Activated T-cell treated with anti-CD3 and anti-CD28 coated beads, Interleukin-2, amount 50 U/mL, for 4 hours (primary cell): ENCODE measurements around the gene PHEX. TPM values are rescaled to one million over a fixed set of nuclear protein-coding genes. Genes with fewer than 3 reads are reported as not detected.

Experiments
- ATAC-seq, 2 donors: fragments of 200-7000 bp; cut with Tn5 transposase; one replicate each; pipeline ENCODE4 v1.10.0; 2021
- DNase-seq: peaks from one replicate; pipeline ENCODE4 v3.0.0-alpha.2; 2020
- H3K27me3 Mint-ChIP-seq: one replicate; pipeline ENCODE4 v1.8.0; 2021; ENCODE audit warnings: low read depth, mixed read lengths
- H3K36me3 Mint-ChIP-seq: one replicate; pipeline ENCODE4 v1.8.0; 2022; ENCODE audit warnings: mixed read lengths; ENCODE audit not compliant: insufficient read depth
- H3K4me1 Mint-ChIP-seq: one replicate; pipeline ENCODE4 v1.8.0; 2021; ENCODE audit warnings: low read depth, mixed read lengths
- H3K4me3 Mint-ChIP-seq: one replicate; pipeline ENCODE4 v1.8.0; 2021; ENCODE audit warnings: mild to moderate bottlenecking, moderate library complexity, mixed read lengths
- H3K9me3 Mint-ChIP-seq: one replicate; pipeline ENCODE4 v1.8.0; 2021; ENCODE audit warnings: mixed read lengths
- total RNA-seq, 3 donors: library from RNA; stranded (reverse); gene quantifications; one replicate each; pipeline ENCODE4 v1.2.1, GENCODE V29; 2021

PHEX gene
- total RNA-seq, 3 donors from 2014 or later = 3.0 to 8.0 (median 4.7) TPM

GRCh38 chrX:22059775-22060174 is 27.6 kb downstream of the PHEX start:
- H3K4me3 Mint-ChIP-seq = no peak overlapping the region
- no peak for DNase-seq
- H3K4me1 Mint-ChIP-seq = peaks cover 49% of the 10 kb centered on the region
- peaks cover 5% of the 10 kb centered on the region for H3K9me3 Mint-ChIP-seq
- ATAC-seq = no peak
- H3K27me3 Mint-ChIP-seq = no peaks in the 10 kb centered on the region
- no peaks in the 10 kb centered on the region for H3K36me3 Mint-ChIP-seq

DNA sequence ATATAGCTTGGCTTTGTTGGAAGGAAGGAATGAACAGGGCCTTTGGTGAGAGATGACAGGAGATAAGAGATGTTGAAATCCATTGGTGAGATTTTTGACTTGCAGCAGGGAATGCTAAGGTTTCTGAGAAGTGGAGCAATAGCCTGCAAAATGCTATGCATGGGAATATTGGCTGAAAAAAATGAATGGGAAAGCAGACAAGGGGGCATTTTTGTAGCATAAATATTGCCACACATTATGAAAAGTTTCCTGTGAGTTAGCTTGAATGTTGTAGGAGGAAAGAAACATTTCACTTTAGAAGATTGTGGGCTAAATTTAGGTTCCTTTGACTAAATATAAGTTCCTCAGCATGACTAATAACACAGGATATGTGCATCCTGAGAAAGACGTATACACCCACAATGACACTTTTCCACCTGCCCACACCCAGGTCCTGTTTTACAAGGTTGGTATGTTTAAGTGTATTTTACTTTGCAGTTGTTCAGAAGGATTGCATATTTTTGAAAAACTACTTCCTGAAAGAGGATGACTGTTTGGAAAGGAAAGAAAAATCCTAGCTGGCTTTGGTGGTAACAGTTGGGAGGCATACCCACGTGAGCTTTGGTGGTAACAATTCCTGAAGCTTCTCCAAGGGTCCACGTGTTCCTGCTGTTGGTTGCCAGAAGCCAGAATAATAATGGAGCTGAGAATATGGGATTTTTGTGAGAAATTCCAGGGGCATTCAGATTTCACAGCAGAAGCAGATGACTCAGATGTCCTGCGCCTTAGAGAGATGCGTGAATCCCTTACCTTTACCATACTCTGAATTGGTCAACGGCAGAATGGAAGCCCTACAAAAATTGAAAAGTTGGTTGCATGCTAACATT is 28.5 kb downstream of the PHEX start:
- Mint-ChIP-seq H3K36me3 (no peaks in the 10 kb centered on the region), H3K9me3 (peaks cover 5% of the 10 kb centered on the region), H3K4me1 (peaks cover 49% of the 10 kb centered on the region), H3K4me3 (peak overlapping the region; percentile 48), H3K27me3 (no peaks in the 10 kb centered on the region)
- DNase-seq (no peak), ATAC-seq (peak; percentile 86 to 87)

DNA sequence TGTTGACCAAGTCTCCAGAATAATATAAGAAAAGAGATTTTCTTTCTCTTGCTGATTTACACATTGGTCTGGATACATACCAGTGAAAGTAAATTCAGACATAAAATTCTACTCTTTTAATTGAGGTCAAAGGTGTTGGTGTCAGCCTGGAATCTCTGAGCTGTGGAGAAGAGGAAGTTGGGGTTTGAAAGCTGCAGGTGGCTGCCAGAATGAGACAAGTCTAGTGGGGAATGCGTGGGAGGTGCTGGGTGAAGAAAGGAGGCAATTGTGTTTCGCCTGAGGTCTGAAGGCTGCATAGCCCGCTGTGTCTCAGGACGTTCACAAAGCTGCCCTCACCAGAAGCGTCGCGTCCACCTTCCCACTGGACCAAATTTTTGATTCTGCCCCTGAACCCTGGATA is 31.2 kb downstream of the PHEX start:
- peaks cover 47% of the 10 kb centered on the region for H3K4me1 Mint-ChIP-seq
- ATAC-seq (peak; percentile 37 to 38), DNase-seq (peak; percentile 9)
- H3K9me3 Mint-ChIP-seq = peaks cover 5% of the 10 kb centered on the region
- H3K4me3 Mint-ChIP-seq = peak overlapping the region; percentile 9
- H3K27me3 Mint-ChIP-seq = no peaks in the 10 kb centered on the region
- no peaks in the 10 kb centered on the region for H3K36me3 Mint-ChIP-seq

DNA sequence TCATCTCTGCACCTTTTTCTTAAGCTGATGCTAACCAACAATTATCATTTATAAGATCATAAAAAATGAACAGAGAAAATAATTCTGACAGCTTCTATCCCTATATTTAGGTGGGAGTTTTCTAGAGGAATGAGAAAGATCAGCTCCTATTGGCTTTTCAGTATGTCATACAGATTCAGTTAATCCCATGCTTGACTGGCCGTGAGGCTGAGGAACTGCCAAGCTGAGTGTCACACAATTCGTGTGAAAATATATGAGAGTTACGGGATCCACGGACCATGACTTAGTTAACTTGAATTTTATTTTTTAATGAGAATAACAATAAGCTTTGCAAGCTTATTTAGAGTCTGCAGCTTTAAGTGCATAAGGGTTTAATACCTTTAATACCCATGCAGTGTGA is 37.5 kb downstream of the PHEX start:
- Mint-ChIP-seq H3K36me3 (no peaks in the 10 kb centered on the region), H3K27me3 (no peaks in the 10 kb centered on the region), H3K4me3 (no peak overlapping the region), H3K9me3 (no peaks in the 10 kb centered on the region), H3K4me1 (peaks cover 7% of the 10 kb centered on the region)
- DNase-seq (no peak), ATAC-seq (no peak)

- H3K9me3 Mint-ChIP-seq = no peaks in the 10 kb centered on the region
- ATAC-seq (no peak), DNase-seq (no peak)
- H3K4me3 Mint-ChIP-seq = no peak overlapping the region
- no peaks in the 10 kb centered on the region for H3K36me3 Mint-ChIP-seq
- no peaks in the 10 kb centered on the region for H3K4me1 Mint-ChIP-seq
- no peaks in the 10 kb centered on the region for H3K27me3 Mint-ChIP-seq
These were observed 41.8 kb downstream of the PHEX start for GRCh38 chrX:22073928-22074327.

DNA sequence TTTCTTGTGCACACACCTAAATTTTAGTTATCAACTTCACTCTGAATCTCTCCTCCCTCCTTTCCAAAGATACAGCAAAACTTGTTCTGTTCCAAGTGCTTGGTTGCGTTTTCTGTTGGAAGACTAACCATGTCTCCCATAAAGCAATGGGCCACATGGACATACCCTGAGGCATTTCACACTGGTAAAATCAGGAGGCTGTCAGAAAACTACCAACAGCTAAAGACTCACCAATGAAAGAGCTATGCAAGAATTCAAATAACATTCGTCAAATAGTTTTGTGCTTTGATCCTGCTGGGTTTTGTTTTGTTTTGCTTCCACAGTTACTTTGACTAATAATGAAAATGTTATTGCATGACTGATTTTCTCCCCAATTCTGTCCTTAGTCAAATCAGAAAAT is 46.0 kb downstream of the PHEX start:
- Mint-ChIP-seq H3K27me3 (no peaks in the 10 kb centered on the region), H3K36me3 (no peaks in the 10 kb centered on the region), H3K4me3 (no peak overlapping the region), H3K9me3 (no peaks in the 10 kb centered on the region), H3K4me1 (no peaks in the 10 kb centered on the region)
- DNase-seq (no peak), ATAC-seq (no peak)

DNA sequence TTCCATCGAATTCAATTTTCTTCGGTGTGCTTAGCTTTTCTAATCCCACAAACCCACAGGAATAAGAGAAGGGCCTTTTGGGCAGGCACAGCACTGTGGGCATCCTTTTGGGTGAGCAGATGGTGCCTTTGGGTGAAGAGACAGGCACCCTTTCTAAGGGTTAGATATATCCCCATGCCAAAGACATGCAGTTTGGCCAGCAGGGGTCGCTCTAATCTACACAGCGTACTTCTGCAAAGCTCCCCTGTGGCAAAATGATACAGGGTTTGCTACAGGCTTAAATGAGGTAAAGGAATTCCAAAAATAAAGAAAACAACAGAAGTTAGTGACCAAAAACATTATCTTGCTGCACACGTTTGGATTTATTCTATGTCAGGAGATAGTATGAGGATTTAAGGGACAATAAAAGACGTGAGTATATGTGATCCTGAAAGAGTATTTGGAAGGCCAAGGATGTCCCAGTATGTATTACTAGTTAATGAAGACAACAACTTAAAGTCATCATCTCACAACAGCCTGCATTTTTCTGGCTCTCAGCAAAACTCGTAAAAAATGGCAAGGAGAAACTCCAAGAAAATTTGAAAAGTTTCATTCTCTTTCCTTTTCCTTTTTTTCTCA is 49.5 kb downstream of the PHEX start:
- no peaks in the 10 kb centered on the region for H3K9me3 Mint-ChIP-seq
- H3K36me3 Mint-ChIP-seq = no peaks in the 10 kb centered on the region
- peak; percentile 37 for DNase-seq
- ATAC-seq = peak in 1 of 2 donors; percentile 38
- no peaks in the 10 kb centered on the region for H3K27me3 Mint-ChIP-seq
- H3K4me3 Mint-ChIP-seq = no peak overlapping the region
- H3K4me1 Mint-ChIP-seq = no peaks in the 10 kb centered on the region

GRCh38 chrX:22086003-22086402 is 53.9 kb downstream of the PHEX start:
- peaks cover 1% of the 10 kb centered on the region for H3K36me3 Mint-ChIP-seq
- ATAC-seq = no peak
- H3K4me3 Mint-ChIP-seq = no peak overlapping the region
- peaks cover 14% of the 10 kb centered on the region for H3K4me1 Mint-ChIP-seq
- DNase-seq = no peak
- H3K9me3 Mint-ChIP-seq = no peaks in the 10 kb centered on the region
- H3K27me3 Mint-ChIP-seq = no peaks in the 10 kb centered on the region

GRCh38 chrX:22087011-22087557 is 55.0 kb downstream of the PHEX start:
- DNase-seq = no peak
- H3K36me3 Mint-ChIP-seq = peaks cover 6% of the 10 kb centered on the region
- no peaks in the 10 kb centered on the region for H3K27me3 Mint-ChIP-seq
- H3K9me3 Mint-ChIP-seq = no peaks in the 10 kb centered on the region
- peaks cover 18% of the 10 kb centered on the region for H3K4me1 Mint-ChIP-seq
- no peak overlapping the region for H3K4me3 Mint-ChIP-seq
- ATAC-seq = no peak

- peaks cover 18% of the 10 kb centered on the region for H3K4me1 Mint-ChIP-seq
- peak overlapping the region; percentile 21 for H3K4me3 Mint-ChIP-seq
- no peaks in the 10 kb centered on the region for H3K27me3 Mint-ChIP-seq
- DNase-seq (no peak), ATAC-seq (peak in 1 of 2 donors; percentile 54)
- no peaks in the 10 kb centered on the region for H3K9me3 Mint-ChIP-seq
- H3K36me3 Mint-ChIP-seq = peaks cover 6% of the 10 kb centered on the region
These were observed 56.2 kb downstream of the PHEX start for GRCh38 chrX:22088326-22088725.

DNA sequence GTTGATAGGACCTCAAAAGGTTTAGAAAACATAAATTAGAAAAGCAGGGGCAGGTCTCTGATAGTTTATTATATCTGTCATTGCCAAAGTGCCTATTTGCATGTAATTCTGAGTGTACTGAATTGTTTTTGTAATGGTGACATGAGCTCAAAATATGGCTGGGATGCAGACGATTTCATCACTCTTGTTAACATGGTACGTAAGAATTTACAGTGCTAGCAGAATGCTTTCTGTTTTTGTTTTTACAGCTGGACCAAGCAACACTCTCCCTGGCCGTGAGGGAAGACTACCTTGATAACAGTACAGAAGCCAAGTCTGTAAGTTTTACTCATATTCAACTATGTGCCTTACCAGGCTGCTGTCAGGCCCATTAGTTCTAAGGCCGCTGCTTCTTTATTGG is 58.1 kb downstream of the PHEX start:
- Mint-ChIP-seq H3K36me3 (peaks cover 6% of the 10 kb centered on the region), H3K9me3 (no peaks in the 10 kb centered on the region), H3K4me3 (peak overlapping the region; percentile 73), H3K27me3 (no peaks in the 10 kb centered on the region), H3K4me1 (peaks cover 18% of the 10 kb centered on the region)
- ATAC-seq (no peak), DNase-seq (no peak)

DNA sequence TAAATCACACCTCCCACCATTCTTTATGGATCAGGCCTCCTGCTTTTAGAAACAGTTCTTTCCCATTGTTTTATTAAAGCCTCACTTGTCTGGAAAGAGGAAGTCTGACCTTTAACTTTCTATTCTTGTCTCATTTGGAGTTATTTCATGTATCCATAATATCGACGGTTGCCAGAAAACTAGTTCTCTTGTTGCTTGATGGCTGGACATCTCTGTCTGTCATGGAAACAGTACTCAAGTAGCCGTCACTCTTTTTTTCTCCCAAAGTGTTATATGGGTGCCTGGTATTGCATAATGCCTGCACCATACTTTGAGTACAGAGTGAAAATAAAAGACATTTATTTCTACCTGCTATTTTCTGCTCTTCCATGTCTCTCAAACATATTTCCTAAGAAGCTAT is 61.4 kb downstream of the PHEX start:
- DNase-seq = no peak
- Mint-ChIP-seq H3K27me3 (no peaks in the 10 kb centered on the region), H3K36me3 (peaks cover 5% of the 10 kb centered on the region), H3K4me1 (peaks cover 8% of the 10 kb centered on the region), H3K9me3 (no peaks in the 10 kb centered on the region), H3K4me3 (no peak overlapping the region)
- ATAC-seq = no peak

- Mint-ChIP-seq H3K4me1 (peaks cover 4% of the 10 kb centered on the region), H3K36me3 (peaks cover 5% of the 10 kb centered on the region), H3K27me3 (no peaks in the 10 kb centered on the region), H3K9me3 (no peaks in the 10 kb centered on the region), H3K4me3 (no peak overlapping the region)
- no peak for DNase-seq
- ATAC-seq = no peak
These were observed 63.2 kb downstream of the PHEX start for GRCh38 chrX:22095286-22095685.

GRCh38 chrX:22095856-22096255 is 63.7 kb downstream of the PHEX start:
- Mint-ChIP-seq H3K36me3 (peaks cover 5% of the 10 kb centered on the region), H3K4me3 (no peak overlapping the region), H3K4me1 (peaks cover 4% of the 10 kb centered on the region), H3K27me3 (no peaks in the 10 kb centered on the region), H3K9me3 (no peaks in the 10 kb centered on the region)
- ATAC-seq (no peak), DNase-seq (no peak)
